GM12874 (cell line): ENCODE results near the gene PFDN6.

Experiments used
- TF ChIP-seq, protein P1 (sequence below): IDR thresholded peaks from 2 replicates; pipeline ENCODE4 v1.5.1; 2011; ENCODE audit warnings: low read depth, mild to moderate bottlenecking, control low read depth, low read length, moderate library complexity; ENCODE audit not compliant: insufficient read depth

Gene PFDN6

DNA sequence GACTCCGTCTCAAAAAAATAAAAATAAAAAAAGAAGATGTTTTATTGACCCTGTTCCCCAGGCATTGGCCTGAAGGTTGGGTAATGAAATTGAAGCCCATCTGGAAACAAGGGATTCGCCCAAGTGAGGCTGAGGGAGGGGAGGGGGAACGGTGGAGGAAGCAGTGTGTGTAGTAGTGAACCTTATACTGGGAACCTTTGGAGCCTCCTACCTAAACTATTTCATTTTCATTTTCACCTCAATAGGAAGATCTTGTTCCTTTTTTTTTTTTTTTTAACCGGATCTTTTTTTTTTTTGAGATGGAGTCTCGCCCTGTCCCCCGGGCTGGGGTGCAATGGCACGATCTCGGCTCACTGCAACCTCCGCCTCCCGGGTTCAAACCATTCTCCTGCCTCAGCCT lies 41.3 kb downstream of the PFDN6 start:
- TF ChIP-seq, protein P1, sequence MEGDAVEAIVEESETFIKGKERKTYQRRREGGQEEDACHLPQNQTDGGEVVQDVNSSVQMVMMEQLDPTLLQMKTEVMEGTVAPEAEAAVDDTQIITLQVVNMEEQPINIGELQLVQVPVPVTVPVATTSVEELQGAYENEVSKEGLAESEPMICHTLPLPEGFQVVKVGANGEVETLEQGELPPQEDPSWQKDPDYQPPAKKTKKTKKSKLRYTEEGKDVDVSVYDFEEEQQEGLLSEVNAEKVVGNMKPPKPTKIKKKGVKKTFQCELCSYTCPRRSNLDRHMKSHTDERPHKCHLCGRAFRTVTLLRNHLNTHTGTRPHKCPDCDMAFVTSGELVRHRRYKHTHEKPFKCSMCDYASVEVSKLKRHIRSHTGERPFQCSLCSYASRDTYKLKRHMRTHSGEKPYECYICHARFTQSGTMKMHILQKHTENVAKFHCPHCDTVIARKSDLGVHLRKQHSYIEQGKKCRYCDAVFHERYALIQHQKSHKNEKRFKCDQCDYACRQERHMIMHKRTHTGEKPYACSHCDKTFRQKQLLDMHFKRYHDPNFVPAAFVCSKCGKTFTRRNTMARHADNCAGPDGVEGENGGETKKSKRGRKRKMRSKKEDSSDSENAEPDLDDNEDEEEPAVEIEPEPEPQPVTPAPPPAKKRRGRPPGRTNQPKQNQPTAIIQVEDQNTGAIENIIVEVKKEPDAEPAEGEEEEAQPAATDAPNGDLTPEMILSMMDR: no peak

DNA sequence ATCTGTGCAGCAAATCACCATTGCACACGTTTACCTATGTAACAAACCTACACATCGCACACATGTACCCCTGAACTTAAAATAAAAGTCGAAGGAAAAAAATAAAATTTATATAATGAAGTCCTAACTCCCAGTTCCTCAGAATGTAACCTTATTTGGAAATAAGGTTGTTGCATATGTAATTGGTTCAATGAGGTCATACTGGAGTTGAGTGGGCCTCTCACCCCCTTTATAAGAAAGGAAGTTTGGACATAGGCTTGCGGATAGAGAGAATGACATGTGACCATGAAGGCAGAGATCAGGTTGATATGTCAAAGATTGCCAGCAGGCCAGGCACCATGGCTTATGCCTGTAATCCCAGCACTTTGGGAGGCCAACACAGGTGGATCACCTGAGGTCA lies 44.3 kb downstream of the PFDN6 start:
- TF ChIP-seq, protein P1: no peak

DNA sequence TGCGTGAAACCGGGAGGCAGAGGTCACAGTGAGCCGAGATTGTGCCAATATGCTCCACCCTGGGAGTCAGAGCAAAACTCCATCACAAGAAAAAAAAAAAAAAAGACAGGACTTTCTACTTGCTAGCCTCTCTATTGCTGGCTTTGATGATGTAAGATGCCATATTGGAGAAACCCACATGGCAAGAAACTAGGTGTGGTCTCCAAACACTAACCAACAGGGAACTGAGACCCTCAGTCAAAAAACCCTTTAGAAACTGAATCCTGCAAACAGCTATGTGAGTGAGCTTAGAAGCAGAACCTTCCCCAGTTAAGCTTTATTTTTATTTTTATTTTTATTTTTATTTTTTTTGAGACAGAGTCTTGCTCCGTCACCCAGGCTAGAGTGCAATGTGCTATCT lies 46.5 kb downstream of the PFDN6 start:
- TF ChIP-seq, protein P1: no peak

DNA sequence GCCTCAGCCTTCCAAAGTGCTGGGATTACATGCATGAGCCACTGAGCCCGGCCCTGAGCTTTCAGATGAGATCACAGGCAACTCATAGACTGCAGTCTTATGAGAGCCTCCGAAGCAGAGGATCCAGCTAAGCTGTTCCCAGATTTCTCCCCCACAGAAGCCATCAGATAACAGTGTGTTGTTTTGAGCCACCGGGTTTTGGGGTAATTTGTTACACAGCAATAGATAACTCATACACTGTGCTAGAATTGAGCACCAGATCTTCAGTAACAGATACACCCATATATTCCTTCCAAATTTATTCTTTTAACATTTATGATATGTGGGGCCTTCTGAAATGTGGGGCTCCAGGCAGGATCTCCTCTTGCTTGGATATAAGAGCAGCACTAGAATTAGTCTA lies 47.1 kb downstream of the PFDN6 start:
- TF ChIP-seq, protein P1: no peak

DNA sequence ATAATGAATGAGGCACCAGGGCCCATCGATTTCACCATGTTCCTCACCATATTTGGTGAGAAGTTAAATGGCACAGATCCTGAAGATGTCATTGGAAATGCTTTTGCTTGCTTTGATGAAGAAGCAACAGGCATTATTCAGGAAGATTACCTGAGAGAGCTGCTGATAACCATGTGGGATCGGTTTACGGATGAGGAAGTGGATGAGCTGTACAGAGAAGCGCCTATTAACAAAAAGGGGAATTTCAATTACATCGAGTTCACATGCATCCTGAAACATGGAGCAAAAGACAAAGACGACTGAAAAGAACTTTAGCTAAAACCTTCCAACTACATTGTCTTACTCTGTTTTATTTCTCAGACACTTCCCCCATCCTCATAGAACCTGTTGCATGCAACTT lies 49.8 kb downstream of the PFDN6 start:
- TF ChIP-seq, protein P1: no peak
